LNCaP clone FGC (cell line): ENCODE results near the gene SAMD15.
"Not testable (repeated sequence)": the region's sequence is repeated elsewhere in the genome, so short reads cannot be mapped to it uniquely, and the experiment has no call there.

Source experiments
- DNase-seq: peaks from one replicate; pipeline ENCODE4 v3.0.0-alpha.2; 2011; ENCODE audit warnings: low read depth
- H3K4me3 ChIP-seq: 2 replicates; pipeline ENCODE4 v1.5.1; 2011; ENCODE audit warnings: mild to moderate bottlenecking, low read depth, low read length, control low read depth
- TF ChIP-seq, protein P1 (sequence below): IDR thresholded peaks from 2 replicates; pipeline ENCODE4 v1.5.1; 2012; ENCODE audit warnings: mild to moderate bottlenecking; ENCODE audit not compliant: control insufficient read depth, insufficient read depth; ENCODE audit errors: extremely low read depth

Gene SAMD15

DNA sequence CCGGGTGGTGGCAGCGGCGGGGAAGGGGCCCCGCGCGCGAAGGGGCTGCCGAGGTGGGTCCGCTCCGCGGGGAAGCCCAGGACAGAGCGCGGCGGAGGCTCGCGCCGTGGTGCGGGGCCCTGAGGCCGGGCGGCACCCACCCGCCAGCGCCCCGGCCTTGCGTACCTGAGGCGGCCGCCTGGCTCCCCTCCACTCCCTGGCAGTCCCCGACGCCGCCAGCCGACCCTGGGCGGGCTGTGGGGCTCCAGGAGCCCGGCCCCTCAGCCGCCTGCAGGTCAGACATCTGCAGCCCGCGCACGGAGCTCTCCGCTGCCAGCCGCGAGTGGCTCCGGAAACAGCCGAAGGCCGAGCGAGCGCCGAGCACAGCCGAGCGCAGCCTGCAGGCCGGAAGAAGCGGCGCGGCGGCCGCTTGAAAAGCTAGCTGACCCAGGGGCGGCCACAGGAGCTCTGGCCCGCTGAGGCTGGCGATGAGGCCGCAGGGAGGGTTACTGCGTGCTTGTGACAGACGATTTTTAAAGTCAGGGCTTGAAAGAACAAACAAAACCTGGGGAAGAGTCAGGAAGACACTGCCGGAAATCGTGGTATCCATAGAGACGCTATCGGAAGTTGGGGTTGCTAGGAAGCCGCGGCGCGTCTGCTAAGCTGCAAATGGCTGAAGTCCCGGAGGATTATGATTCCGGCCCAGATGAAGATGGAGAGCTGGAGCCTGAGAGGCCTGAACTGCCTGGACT, at the start of gene SAMD15, which contains the start of gene TMED8:
Gene SAMD15 (plus strand): TSS at position 609 of the 731 bp plus-strand sequence. CDS start 40 bp downstream, at position 649.
Gene TMED8 (minus strand): TSS at position 324 of the 731 bp plus-strand sequence. CDS start 41 bp downstream, at position 283.
- peak; percentile 66 for DNase-seq
- TF ChIP-seq, protein P1, sequence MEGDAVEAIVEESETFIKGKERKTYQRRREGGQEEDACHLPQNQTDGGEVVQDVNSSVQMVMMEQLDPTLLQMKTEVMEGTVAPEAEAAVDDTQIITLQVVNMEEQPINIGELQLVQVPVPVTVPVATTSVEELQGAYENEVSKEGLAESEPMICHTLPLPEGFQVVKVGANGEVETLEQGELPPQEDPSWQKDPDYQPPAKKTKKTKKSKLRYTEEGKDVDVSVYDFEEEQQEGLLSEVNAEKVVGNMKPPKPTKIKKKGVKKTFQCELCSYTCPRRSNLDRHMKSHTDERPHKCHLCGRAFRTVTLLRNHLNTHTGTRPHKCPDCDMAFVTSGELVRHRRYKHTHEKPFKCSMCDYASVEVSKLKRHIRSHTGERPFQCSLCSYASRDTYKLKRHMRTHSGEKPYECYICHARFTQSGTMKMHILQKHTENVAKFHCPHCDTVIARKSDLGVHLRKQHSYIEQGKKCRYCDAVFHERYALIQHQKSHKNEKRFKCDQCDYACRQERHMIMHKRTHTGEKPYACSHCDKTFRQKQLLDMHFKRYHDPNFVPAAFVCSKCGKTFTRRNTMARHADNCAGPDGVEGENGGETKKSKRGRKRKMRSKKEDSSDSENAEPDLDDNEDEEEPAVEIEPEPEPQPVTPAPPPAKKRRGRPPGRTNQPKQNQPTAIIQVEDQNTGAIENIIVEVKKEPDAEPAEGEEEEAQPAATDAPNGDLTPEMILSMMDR, result peak; percentile 29
- peak within 1 kb of the TSS; percentile 87 for H3K4me3 ChIP-seq

DNA sequence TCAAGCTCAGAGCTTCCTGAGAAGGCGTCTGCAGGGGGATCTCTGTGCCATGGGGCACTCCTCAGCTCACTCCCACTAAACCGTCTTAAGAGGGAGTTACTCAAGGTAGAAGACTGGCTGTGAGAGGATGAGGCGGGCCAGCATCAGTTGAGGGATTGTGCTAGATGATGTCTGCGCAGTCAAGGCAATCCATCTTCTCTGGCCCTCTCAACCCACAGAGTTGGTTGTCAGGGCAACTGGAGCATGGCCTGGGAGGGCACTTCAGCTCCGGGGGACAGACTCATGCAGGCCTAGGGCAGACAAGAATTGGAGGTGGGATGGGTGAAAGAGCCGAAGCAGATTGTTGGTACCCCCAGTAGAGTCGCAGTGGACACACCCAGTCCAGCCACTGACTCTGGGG, 47.3 kb upstream of the SAMD15 start:
- no peak for DNase-seq
- TF ChIP-seq, protein P1, result no peak
- H3K4me3 ChIP-seq, result no peak overlapping the region

DNA sequence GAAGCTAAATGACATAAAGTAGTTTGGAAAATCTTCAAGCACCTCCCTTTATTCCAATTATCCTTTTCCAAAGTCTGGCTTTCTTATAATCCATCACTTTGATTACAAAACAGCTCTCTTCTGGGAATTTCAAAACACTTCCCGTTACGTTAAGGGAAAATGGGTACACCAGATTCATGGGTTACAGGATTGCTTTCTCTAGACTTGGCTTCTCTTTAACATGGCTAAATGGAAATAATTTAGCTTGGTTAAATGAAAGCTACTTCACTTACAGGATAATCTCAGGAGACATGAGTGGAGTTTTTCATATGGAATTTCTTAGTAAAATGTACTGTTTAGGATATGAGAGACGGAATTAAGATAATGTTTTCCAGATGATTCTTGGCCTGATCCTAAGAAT, 41.6 kb upstream of the SAMD15 start:
- TF ChIP-seq, protein P1, result no peak
- no peak overlapping the region for H3K4me3 ChIP-seq
- no peak for DNase-seq

DNA sequence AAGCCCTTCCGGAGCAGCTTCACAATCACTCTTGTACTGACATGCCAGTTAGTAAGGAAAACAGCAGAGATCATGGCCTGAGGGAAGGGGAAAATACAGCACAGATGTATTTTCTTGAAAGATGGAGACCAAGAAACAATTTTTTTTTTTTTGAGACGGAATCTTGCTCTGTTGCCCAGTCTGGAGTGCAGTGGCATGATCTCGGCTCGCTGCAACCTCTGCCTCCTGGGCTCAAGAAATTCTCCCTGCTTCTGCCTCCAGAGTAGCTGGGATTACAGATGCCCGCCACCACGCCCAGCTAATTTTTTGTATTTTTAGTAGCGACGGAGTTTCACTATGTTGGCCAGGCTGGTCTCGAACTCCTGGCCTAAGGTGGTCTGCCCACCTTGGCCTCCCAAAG, 39.9 kb upstream of the SAMD15 start:
- not testable (repeated sequence) for H3K4me3 ChIP-seq, DNase-seq

DNA sequence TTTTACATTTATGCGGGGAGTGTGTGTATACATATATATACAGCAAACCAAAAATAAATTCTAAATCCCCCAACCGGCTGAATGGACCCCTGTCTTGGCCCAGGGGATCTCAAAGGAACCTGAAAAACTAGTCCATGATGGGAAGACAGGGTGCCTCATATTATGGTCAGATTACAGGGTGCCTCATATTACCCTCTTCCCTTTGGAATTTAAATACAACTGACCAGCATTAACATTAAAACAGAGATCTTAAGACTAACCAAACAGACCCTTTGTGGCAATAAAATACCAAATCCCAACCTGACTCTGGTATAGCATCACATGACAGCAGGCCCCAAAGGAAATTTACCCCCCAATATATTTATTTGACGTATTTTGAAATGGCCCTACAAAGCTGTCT, 39.3 kb upstream of the SAMD15 start:
- H3K4me3 ChIP-seq, result no peak overlapping the region
- no peak for DNase-seq
- TF ChIP-seq, protein P1, result no peak

DNA sequence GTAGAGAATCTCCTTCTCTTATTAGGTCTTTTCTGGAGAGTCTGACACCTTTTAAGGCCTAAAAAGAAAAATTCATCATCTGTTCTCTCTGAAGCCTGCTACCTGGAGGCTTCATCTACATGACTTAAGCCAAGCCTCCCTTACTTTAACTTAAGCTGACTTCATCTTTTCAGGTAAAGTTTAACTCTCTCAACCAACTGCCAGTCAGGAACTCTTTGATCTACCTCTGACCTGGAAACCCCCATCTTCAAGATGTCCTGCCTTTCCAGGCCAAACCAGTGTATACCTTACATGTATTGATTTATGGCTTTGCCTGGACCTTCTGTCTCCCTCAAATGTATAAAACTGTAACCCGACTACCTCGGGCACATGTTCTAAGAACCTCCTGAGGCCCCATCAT, 38.9 kb upstream of the SAMD15 start:
- no peak overlapping the region for H3K4me3 ChIP-seq
- DNase-seq, result no peak
- TF ChIP-seq, protein P1, result no peak

DNA sequence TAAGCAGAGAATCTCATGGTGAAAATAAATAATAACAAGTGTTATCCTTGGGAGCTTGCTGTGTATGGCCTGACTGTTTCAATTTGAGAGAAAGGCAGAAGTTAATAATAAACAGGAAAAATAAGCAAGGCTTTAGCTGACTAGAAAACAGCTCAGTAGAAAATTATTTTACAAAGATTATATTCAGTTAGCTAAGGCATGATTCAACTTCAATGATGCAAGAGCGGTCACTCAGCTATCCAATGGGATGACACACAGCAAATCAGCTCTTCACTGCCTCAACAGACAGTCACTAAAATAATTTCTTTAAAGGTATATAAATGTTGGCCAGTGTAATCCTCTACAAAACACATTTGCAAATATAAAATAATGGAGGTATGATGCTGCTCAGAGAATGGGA, 37.8 kb upstream of the SAMD15 start:
- TF ChIP-seq, protein P1, result no peak
- no peak overlapping the region for H3K4me3 ChIP-seq
- DNase-seq, result no peak
